Measurements from ENCODE around the gene PHF21A. TPM values are rescaled to one million over a fixed set of nuclear protein-coding genes. Genes with fewer than 3 reads are reported as not detected.

Gene PHF21A
- total and polyA plus RNA-seq, 2 of the 13 experiments (the other 11 are each of a cell fraction or from before 2014, with no cell fraction given) = 4.1 to 34.6 TPM

DNA sequence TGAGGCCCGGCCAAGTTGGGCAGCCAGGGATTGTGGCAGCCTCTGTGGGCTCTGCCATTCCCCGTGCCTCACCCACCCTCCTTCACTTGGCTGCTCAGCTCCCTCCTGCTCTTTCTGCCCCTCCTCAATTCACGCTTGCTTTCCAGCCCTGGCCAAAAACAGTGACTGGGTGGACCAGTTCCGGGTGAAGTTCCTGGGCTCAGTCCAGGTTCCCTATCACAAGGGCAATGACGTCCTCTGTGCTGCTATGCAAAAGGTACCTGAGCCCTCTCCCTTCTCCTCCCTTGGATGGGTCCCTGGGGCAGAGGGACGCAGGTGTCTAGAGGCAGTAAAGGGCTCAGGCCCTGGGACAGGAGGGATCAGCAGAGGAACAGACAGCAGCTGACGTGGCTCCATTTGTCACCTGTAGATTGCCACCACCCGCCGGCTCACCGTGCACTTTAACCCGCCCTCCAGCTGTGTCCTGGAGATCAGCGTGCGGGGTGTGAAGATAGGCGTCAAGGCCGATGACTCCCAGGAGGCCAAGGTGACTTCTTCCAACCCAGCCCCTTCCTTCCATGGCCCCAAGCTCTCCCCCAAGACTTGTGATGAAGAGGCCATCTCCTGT is 216.8 kb downstream of the PHF21A start:
- H3K36me3 ChIP-seq (replicated peaks in 1 of 2; ENCODE audit: control insufficient read depth in 1 of 2, insufficient read depth in 2 of 2, low read length in 2 of 2) = no peaks in the 10 kb centered on the region
- CTCF ChIA-PET (ENCODE audit: low intra/inter-chr PET ratio, low total read pairs) = no interaction called here
- no peaks in the 10 kb centered on the region for H3K9me3 ChIP-seq (ENCODE audit: low read length)
- H3K79me2 ChIP-seq (ENCODE audit: insufficient read depth, low read length) = no peaks in the 10 kb centered on the region
- no peak overlapping the region for H3K9ac ChIP-seq (ENCODE audit: insufficient read depth, low read depth, low read length)
- no peak overlapping the region for H3K27ac ChIP-seq (ENCODE audit: extremely low read length, insufficient read depth, low read length)
- FAIRE-seq (no peak), DNase-seq (ENCODE audit: low spot score) (no peak), ATAC-seq (no peak)
- 87% methylated on average over 13 of the region's 15 CpGs for WGBS (ENCODE audit: low lambda C conversion rate)
- BruUV-seq (replicated peaks) = no TSS peak
- intact Hi-C loops (cut with micrococcal nuclease; ENCODE audit: unreplicated experiment) (no loop called here), in situ Hi-C loops (cut with HindIII; ENCODE audit: extremely low pct_ligation_motif_present, low pct_unique_long_range_greater_than_20kb) (no loop called here)
- no peaks in the 10 kb centered on the region for H4K20me1 ChIP-seq (ENCODE audit: insufficient read depth, low read length)
- H2AFZ ChIP-seq (ENCODE audit: low read length) = no peak overlapping the region
- no peak overlapping the region for H3K4me3 ChIP-seq (replicated peaks in 1 of 3; ENCODE audit: insufficient read depth in 1 of 3, low read depth in 2 of 3, low read length in 3 of 3)
- peaks cover 22% of the 10 kb centered on the region for H3K4me1 ChIP-seq (ENCODE audit: insufficient read depth, low read length)
- H3K4me2 ChIP-seq (ENCODE audit: low read depth, low read length) = no peak overlapping the region
- POLR2A ChIA-PET = no interaction called here
- TF ChIP-seq GTF3A (CRISPR knock-in tag; conservative IDR thresholded peaks at IDR 0.05) (no peak), HNRNPH1 (optimal IDR thresholded peaks at IDR 0.05; ENCODE audit: low read depth, low read length) (no peak), ZNF350 (CRISPR knock-in tag; IDR thresholded peaks at IDR 0.05; ENCODE audit: borderline replicate concordance, low read depth) (no peak), HOXA5 (CRISPR knock-in tag; IDR thresholded peaks at IDR 0.05) (no peak), NFE2L1 (CRISPR knock-in tag; IDR thresholded peaks at IDR 0.05; ENCODE audit: borderline replicate concordance) (no peak), POLR2AphosphoS5 (IDR thresholded peaks at IDR 0.05; ENCODE audit: low read depth, low read length) (no peak), ZNF180 (CRISPR knock-in tag; IDR thresholded peaks at IDR 0.05; ENCODE audit: borderline replicate concordance, low read depth) (no peak), GPN1 (CRISPR knock-in tag; IDR thresholded peaks at IDR 0.05; ENCODE audit: borderline replicate concordance) (no peak), ZFP41 (CRISPR knock-in tag; IDR thresholded peaks at IDR 0.05; ENCODE audit: borderline replicate concordance) (no peak), ZNF484 (CRISPR knock-in tag; IDR thresholded peaks at IDR 0.05; ENCODE audit: borderline replicate concordance, low read depth) (no peak)
- TF ChIP-seq, protein P1, sequence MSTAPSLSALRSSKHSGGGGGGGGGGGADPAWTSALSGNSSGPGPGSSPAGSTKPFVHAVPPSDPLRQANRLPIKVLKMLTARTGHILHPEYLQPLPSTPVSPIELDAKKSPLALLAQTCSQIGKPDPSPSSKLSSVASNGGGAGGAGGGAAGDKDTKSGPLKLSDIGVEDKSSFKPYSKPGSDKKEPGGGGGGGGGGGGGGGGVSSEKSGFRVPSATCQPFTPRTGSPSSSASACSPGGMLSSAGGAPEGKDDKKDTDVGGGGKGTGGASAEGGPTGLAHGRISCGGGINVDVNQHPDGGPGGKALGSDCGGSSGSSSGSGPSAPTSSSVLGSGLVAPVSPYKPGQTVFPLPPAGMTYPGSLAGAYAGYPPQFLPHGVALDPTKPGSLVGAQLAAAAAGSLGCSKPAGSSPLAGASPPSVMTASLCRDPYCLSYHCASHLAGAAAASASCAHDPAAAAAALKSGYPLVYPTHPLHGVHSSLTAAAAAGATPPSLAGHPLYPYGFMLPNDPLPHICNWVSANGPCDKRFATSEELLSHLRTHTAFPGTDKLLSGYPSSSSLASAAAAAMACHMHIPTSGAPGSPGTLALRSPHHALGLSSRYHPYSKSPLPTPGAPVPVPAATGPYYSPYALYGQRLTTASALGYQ (CRISPR knock-in tag; IDR thresholded peaks at IDR 0.05) = no peak
- TF ChIP-seq, protein P2, sequence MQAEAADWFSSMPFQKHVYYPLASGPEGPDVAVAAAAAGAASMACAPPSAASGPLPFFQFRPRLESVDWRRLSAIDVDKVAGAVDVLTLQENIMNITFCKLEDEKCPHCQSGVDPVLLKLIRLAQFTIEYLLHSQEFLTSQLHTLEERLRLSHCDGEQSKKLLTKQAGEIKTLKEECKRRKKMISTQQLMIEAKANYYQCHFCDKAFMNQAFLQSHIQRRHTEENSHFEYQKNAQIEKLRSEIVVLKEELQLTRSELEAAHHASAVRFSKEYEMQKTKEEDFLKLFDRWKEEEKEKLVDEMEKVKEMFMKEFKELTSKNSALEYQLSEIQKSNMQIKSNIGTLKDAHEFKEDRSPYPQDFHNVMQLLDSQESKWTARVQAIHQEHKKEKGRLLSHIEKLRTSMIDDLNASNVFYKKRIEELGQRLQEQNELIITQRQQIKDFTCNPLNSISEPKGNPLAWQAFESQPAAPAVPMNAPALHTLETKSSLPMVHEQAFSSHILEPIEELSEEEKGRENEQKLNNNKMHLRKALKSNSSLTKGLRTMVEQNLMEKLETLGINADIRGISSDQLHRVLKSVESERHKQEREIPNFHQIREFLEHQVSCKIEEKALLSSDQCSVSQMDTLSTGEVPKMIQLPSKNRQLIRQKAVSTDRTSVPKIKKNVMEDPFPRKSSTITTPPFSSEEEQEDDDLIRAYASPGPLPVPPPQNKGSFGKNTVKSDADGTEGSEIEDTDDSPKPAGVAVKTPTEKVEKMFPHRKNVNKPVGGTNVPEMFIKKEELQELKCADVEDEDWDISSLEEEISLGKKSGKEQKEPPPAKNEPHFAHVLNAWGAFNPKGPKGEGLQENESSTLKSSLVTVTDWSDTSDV (CRISPR knock-in tag; IDR thresholded peaks at IDR 0.05) = no peak
- 0 out of 5 replicates have a peak, but pooled peaks cover 0 to 6% of the 10 kb centered on the region in 2 experiments for H3K27me3 ChIP-seq (ENCODE audit: control insufficient read depth in 1 of 2, insufficient read depth in 2 of 2, low read length in 2 of 2)
